HepG2 (cell line): ENCODE measurements around the gene ADGRG6. TPM values are rescaled to one million over a fixed set of nuclear protein-coding genes. Genes with fewer than 3 reads are reported as not detected.
A peak's percentile ranks its signal among the peaks of the same experiment; 100 is the strongest.

ENCODE experiments used
- AGO1 ChIP-seq: fragments of 200-400 bp; formaldehyde crosslinking; IDR thresholded peaks from 2 replicates; pipeline ENCODE4 v1.6.1; 2017; ENCODE audit warnings: mild to moderate bottlenecking, low read depth, low read length, moderate library complexity; ENCODE audit not compliant: poor library complexity, severe bottlenecking
- CREM ChIP-seq, 2 experiments: sonication (generic) in 1 of 2; formaldehyde crosslinking in 1 of 2; IDR thresholded peaks; 2 replicates each; pipeline versions ENCODE4 v1.4.0 to v1.6.1; 2016 to 2020; ENCODE audit warnings: antibody characterized with exemption in 1 of 2, mild to moderate bottlenecking in 1 of 2, missing genetic modification reagents in 1 of 2
- GTF2F1 ChIP-seq: fragments of 150-350 bp; IDR thresholded peaks from 2 replicates; pipeline ENCODE4 v1.6.1; 2014; ENCODE audit warnings: low read length
- HNF4A ChIP-seq: sonication (generic); formaldehyde crosslinking; IDR thresholded peaks from 2 replicates; pipeline ENCODE4 v1.4.0; 2020; ENCODE audit warnings: missing genetic modification reagents
- KDM5B ChIP-seq: sonication (generic); formaldehyde crosslinking; IDR thresholded peaks from 2 replicates; pipeline ENCODE4 v1.4.0; 2020; ENCODE audit warnings: missing genetic modification reagents, mild to moderate bottlenecking, borderline replicate concordance
- NBN ChIP-seq: fragments of 450-650 bp; conservative IDR thresholded peaks from 2 replicates; pipeline ENCODE4 v1.6.1; 2017
- NCOA2 ChIP-seq: sonication (generic); formaldehyde crosslinking; IDR thresholded peaks from 2 replicates; pipeline ENCODE4 v1.8.0; 2022; ENCODE audit warnings: inconsistent platforms
- NFRKB ChIP-seq: fragments of 450-650 bp; IDR thresholded peaks from 2 replicates; pipeline ENCODE4 v1.6.1; 2017
- PITX1 ChIP-seq: sonication (generic); formaldehyde crosslinking; IDR thresholded peaks from 2 replicates; pipeline ENCODE4 v1.5.1; 2020; ENCODE audit warnings: mild to moderate bottlenecking, missing genetic modification reagents
- RBM39 ChIP-seq: fragments of 200-400 bp; formaldehyde crosslinking; IDR thresholded peaks from one replicate; pipeline ENCODE4 v1.6.1; 2018; ENCODE audit warnings: antibody characterized with exemption, mild to moderate bottlenecking, low read depth, low read length; ENCODE audit not compliant: poor library complexity, severe bottlenecking
- RORA ChIP-seq: sonication (generic); formaldehyde crosslinking; IDR thresholded peaks from 2 replicates; pipeline ENCODE4 v1.5.0; 2020; ENCODE audit warnings: mild to moderate bottlenecking, missing genetic modification reagents, moderate library complexity
- SYNCRIP ChIP-seq: fragments of 200-400 bp; formaldehyde crosslinking; IDR thresholded peaks from 2 replicates; pipeline ENCODE4 v1.6.1; 2018; ENCODE audit warnings: mild to moderate bottlenecking, low read depth, low read length; ENCODE audit not compliant: insufficient read depth
- TCF12 ChIP-seq, 2 experiments: fragments of 450-650 bp in 1 of 2; sonication (generic) in 1 of 2; formaldehyde crosslinking in 1 of 2; IDR thresholded peaks; 2 replicates each; pipeline versions ENCODE4 v1.6.1 to v1.8.0; 2017 to 2022; ENCODE audit warnings: antibody characterized with exemption in 1 of 2, mild to moderate bottlenecking in 1 of 2, missing genetic modification reagents in 1 of 2, moderate library complexity in 1 of 2
- TEAD2 ChIP-seq: sonication (generic); formaldehyde crosslinking; IDR thresholded peaks from 2 replicates; pipeline ENCODE4 v1.9.0; 2021; ENCODE audit warnings: missing genetic modification reagents
- ZMYM4 ChIP-seq: sonication (generic); formaldehyde crosslinking; IDR thresholded peaks from 2 replicates; pipeline ENCODE4 v1.8.1; 2023; ENCODE audit warnings: mild to moderate bottlenecking, missing genetic modification reagents
- ZNF282 ChIP-seq: fragments of 450-650 bp; IDR thresholded peaks from 2 replicates; pipeline ENCODE4 v1.6.1; 2018; ENCODE audit not compliant: partially characterized antibody
- ZNF317 ChIP-seq: sonication (generic); formaldehyde crosslinking; IDR thresholded peaks from 2 replicates; pipeline ENCODE4 v1.5.0; 2020; ENCODE audit warnings: mild to moderate bottlenecking, missing genetic modification reagents
- ZNF441 ChIP-seq: sonication (generic); formaldehyde crosslinking; IDR thresholded peaks from 2 replicates; pipeline ENCODE4 v1.7.0; 2021; ENCODE audit warnings: missing genetic modification reagents, borderline replicate concordance
- ZNF577 ChIP-seq: sonication (generic); formaldehyde crosslinking; IDR thresholded peaks from 2 replicates; pipeline ENCODE4 v1.4.0; 2020; ENCODE audit warnings: mild to moderate bottlenecking, low read depth, missing genetic modification reagents, borderline replicate concordance
- polyA plus RNA-seq, 8 experiments: library from polyadenylated mRNA; depleted of rRNA in 3 of 8; stranded (reverse) in 7 of 8; unstranded in 1 of 8; fragments of >200 nt; fragmentation: Illumina TruSeq in 4 of 8; extraction: Trizol in 4 of 8; gene quantifications; 2 replicates each; pipeline versions ENCODE4 v1.2.1 to v1.2.3, GENCODE V29; 2011 to 2016; ENCODE audit warnings: low read depth in 4 of 8, missing spikeins in 1 of 8, mixed read lengths in 1 of 8; ENCODE audit not compliant: insufficient read depth in 1 of 8
- total RNA-seq, 5 experiments: library from RNA; depleted of rRNA; stranded (reverse); fragments of >200 nt; fragmentation: Illumina TruSeq; extraction: Trizol; gene quantifications; 2 replicates each; pipeline ENCODE4 v1.2.3, GENCODE V29; 2016; ENCODE audit warnings: low read depth in 1 of 5
- TF ChIP-seq, protein P1 (sequence below): sonication (generic); formaldehyde crosslinking; IDR thresholded peaks from 2 replicates; pipeline ENCODE4; 2020; ENCODE audit warnings: missing genetic modification reagents, mild to moderate bottlenecking, borderline replicate concordance
- TF ChIP-seq, protein P2 (sequence below): sonication (generic); formaldehyde crosslinking; IDR thresholded peaks from 2 replicates; pipeline ENCODE4 v1.4.0; 2020; ENCODE audit warnings: missing genetic modification reagents
- TF ChIP-seq, protein P3 (sequence below): sonication (generic); formaldehyde crosslinking; IDR thresholded peaks from 2 replicates; pipeline ENCODE4 v1.4.0; 2020; ENCODE audit warnings: low read depth, mild to moderate bottlenecking, missing genetic modification reagents
- TF ChIP-seq, protein P4 (sequence below): IDR thresholded peaks from 2 replicates; pipeline ENCODE4 v1.6.1; 2016; ENCODE audit warnings: missing compliant biosample characterization, missing genetic modification reagents, borderline replicate concordance

Gene ADGRG6
- total and polyA plus RNA-seq, 2 of the 13 experiments (the other 11 are each of a cell fraction or from before 2014, with no cell fraction given): 129 to 249 TPM

DNA sequence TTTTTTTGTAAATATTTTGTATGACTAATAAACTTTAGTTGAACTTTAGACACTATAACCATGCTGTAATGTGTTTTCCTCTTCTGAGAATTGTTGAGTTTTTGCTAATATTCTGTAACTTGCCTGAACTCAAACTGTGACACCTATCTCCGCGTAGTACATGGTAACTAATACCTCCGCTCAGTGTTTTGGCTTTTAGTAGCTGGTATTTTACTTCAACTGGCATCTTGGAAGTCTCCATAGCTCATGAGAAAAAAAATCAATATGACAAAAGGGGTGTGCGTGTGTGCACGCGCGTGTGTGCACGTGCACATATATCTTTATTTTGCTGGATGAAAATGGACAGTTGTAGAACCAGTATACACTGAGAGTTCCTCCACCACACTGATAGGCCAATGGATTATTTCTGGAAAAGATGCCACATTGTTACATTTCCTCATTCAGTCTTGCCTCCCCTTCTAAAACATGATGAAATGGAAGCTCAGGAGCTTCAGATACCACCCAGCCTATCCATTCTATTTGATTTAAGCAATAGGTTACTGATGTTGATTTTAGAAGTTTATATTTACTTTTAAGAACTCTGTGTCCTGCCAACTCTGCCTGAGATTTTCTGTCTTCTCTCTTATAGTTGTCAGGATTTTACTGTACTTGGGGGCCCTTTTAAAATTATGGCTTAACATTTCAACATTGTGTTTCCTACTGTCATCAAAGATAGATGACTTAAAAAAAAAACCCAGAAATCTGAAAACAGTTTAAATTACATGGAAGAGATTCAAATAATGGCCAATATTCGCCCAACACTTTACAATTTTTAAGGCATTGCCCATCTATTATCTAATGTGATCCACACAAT is 16.3 kb upstream of the ADGRG6 start (continued):
- TF ChIP-seq ZNF577 (CRISPR knock-in tag) (no peak), SYNCRIP (no peak), NFRKB (no peak), AGO1 (no peak), TCF12 (IDR thresholded peaks at IDR 0.05) (no peak), TCF12 (CRISPR knock-in tag; IDR thresholded peaks at IDR 0.05) (peak; percentile 72; the same call in 1 of the 2 replicates), ZNF317 (CRISPR knock-in tag) (peak; percentile 91), KDM5B (CRISPR knock-in tag) (no peak), HNF4A (peak; percentile 47; the same call in 1 of the 2 replicates), ZMYM4 (CRISPR knock-in tag) (peak; percentile 90), RORA (CRISPR knock-in tag) (no peak; the same call in 1 of the 2 replicates), GTF2F1 (no peak), ZNF441 (CRISPR knock-in tag) (no peak), PITX1 (CRISPR knock-in tag) (peak; percentile 38; the same call in 1 of the 2 replicates), NBN (no peak), RBM39 (no peak), ZNF282 (no peak), TEAD2 (CRISPR knock-in tag) (no peak), NCOA2 (peak; percentile 69; the same call in 1 of the 2 replicates), CREM (IDR thresholded peaks at IDR 0.05) (peak; percentile 67), CREM (CRISPR knock-in tag; IDR thresholded peaks at IDR 0.05) (no peak)
- TF ChIP-seq, protein P1, sequence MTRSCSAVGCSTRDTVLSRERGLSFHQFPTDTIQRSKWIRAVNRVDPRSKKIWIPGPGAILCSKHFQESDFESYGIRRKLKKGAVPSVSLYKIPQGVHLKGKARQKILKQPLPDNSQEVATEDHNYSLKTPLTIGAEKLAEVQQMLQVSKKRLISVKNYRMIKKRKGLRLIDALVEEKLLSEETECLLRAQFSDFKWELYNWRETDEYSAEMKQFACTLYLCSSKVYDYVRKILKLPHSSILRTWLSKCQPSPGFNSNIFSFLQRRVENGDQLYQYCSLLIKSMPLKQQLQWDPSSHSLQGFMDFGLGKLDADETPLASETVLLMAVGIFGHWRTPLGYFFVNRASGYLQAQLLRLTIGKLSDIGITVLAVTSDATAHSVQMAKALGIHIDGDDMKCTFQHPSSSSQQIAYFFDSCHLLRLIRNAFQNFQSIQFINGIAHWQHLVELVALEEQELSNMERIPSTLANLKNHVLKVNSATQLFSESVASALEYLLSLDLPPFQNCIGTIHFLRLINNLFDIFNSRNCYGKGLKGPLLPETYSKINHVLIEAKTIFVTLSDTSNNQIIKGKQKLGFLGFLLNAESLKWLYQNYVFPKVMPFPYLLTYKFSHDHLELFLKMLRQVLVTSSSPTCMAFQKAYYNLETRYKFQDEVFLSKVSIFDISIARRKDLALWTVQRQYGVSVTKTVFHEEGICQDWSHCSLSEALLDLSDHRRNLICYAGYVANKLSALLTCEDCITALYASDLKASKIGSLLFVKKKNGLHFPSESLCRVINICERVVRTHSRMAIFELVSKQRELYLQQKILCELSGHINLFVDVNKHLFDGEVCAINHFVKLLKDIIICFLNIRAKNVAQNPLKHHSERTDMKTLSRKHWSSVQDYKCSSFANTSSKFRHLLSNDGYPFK (CRISPR knock-in tag): no peak
- TF ChIP-seq, protein P2, sequence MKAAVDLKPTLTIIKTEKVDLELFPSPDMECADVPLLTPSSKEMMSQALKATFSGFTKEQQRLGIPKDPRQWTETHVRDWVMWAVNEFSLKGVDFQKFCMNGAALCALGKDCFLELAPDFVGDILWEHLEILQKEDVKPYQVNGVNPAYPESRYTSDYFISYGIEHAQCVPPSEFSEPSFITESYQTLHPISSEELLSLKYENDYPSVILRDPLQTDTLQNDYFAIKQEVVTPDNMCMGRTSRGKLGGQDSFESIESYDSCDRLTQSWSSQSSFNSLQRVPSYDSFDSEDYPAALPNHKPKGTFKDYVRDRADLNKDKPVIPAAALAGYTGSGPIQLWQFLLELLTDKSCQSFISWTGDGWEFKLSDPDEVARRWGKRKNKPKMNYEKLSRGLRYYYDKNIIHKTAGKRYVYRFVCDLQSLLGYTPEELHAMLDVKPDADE (CRISPR knock-in tag): no peak
- TF ChIP-seq, protein P3, sequence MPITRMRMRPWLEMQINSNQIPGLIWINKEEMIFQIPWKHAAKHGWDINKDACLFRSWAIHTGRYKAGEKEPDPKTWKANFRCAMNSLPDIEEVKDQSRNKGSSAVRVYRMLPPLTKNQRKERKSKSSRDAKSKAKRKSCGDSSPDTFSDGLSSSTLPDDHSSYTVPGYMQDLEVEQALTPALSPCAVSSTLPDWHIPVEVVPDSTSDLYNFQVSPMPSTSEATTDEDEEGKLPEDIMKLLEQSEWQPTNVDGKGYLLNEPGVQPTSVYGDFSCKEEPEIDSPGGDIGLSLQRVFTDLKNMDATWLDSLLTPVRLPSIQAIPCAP (CRISPR knock-in tag): no peak
- TF ChIP-seq, protein P4, sequence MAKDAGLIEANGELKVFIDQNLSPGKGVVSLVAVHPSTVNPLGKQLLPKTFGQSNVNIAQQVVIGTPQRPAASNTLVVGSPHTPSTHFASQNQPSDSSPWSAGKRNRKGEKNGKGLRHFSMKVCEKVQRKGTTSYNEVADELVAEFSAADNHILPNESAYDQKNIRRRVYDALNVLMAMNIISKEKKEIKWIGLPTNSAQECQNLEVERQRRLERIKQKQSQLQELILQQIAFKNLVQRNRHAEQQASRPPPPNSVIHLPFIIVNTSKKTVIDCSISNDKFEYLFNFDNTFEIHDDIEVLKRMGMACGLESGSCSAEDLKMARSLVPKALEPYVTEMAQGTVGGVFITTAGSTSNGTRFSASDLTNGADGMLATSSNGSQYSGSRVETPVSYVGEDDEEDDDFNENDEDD: no peak
